Measurements from ENCODE around the gene NFKB2. TPM values are rescaled to one million over a fixed set of nuclear protein-coding genes. Genes with fewer than 3 reads are reported as not detected.

NFKB2 gene
- total RNA-seq (2022; extraction: Qiagen RNA extraction; ENCODE audit: low read depth), result 59.6 to 105 TPM (median 82.4 TPM) in 5 replicates

GRCh38 chr10:102395400-102396316, at the start of gene NFKB2:
NFKB2 (plus strand) TSS chr10:102395705; CDS start chr10:102395960, 255 bp downstream.

GRCh38 chr10:102418622-102419268, 23.2 kb downstream of the NFKB2 start, which contains the start of gene PSD:
PSD (minus strand) TSS chr10:102418785; CDS start chr10:102417038, 1,747 bp downstream.

GRCh38 chr10:102420714-102421506, 25.4 kb downstream of the NFKB2 start, which contains the start of gene FBXL15:
FBXL15 (plus strand) TSS chr10:102420836; CDS start chr10:102421130, 294 bp downstream.

GRCh38 chr10:102432162-102432950, 36.9 kb downstream of the NFKB2 start, which contains the start of gene CUEDC2:
CUEDC2 (minus strand) TSS chr10:102432574; CDS start chr10:102425188, 7,386 bp downstream.

GRCh38 chr10:102451105-102451969, 55.8 kb downstream of the NFKB2 start, which contains the start of gene C10orf95:
C10orf95 (minus strand) TSS chr10:102451543; CDS start chr10:102451093, 450 bp downstream.

Other genes starting within 250 kb of the NFKB2 start
- 174 to 199 TPM (median 189 TPM) in 5 replicates for gene NOLC1, start 243.3 kb upstream of the NFKB2 start, total RNA-seq (2022; extraction: Qiagen RNA extraction; ENCODE audit: low read depth)
- 0.10 to 0.27 TPM (median 0.25 TPM) in 5 replicates for gene ELOVL3, start 169.4 kb upstream of the NFKB2 start, total RNA-seq (2022; extraction: Qiagen RNA extraction; ENCODE audit: low read depth)
- gene PITX3, start 154.2 kb upstream of the NFKB2 start, total RNA-seq (2022; extraction: Qiagen RNA extraction; ENCODE audit: low read depth), result 0.27 to 0.38 TPM (median 0.29 TPM) in 4 of 5 replicates, not detected in the other
- gene GBF1, start 150.2 kb upstream of the NFKB2 start, total RNA-seq (2022; extraction: Qiagen RNA extraction; ENCODE audit: low read depth), result 19.6 to 24.9 TPM (median 24.4 TPM) in 5 replicates
- 0.15 to 0.78 TPM (median 0.51 TPM) in 5 replicates for gene PSD, start 23.1 kb downstream of the NFKB2 start, total RNA-seq (2022; extraction: Qiagen RNA extraction; ENCODE audit: low read depth)
- gene FBXL15, start 25.1 kb downstream of the NFKB2 start, total RNA-seq (2022; extraction: Qiagen RNA extraction; ENCODE audit: low read depth), result 6.2 to 11.3 TPM (median 9.1 TPM) in 5 replicates
- gene CUEDC2, start 36.9 kb downstream of the NFKB2 start, total RNA-seq (2022; extraction: Qiagen RNA extraction; ENCODE audit: low read depth), result 60.2 to 70.4 TPM (median 63.3 TPM) in 5 replicates
- gene C10orf95, start 55.8 kb downstream of the NFKB2 start, total RNA-seq (2022; extraction: Qiagen RNA extraction; ENCODE audit: low read depth), result 0.09 to 0.15 TPM in 2 of 5 replicates, not detected in the others
- gene ACTR1A, start 107.0 kb downstream of the NFKB2 start, total RNA-seq (2022; extraction: Qiagen RNA extraction; ENCODE audit: low read depth), result 86.9 to 93.4 TPM (median 90.3 TPM) in 5 replicates
- gene SUFU, start 108.3 kb downstream of the NFKB2 start, total RNA-seq (2022; extraction: Qiagen RNA extraction; ENCODE audit: low read depth), result 5.3 to 8.2 TPM (median 7.3 TPM) in 5 replicates
- 39.2 to 45.2 TPM (median 43.4 TPM) in 5 replicates for gene TRIM8, start 248.8 kb downstream of the NFKB2 start, total RNA-seq (2022; extraction: Qiagen RNA extraction; ENCODE audit: low read depth)